ENCODE measurements around the gene GAREM1.
"Not testable (repeated sequence)": the region's sequence is repeated elsewhere in the genome, so short reads cannot be mapped to it uniquely, and the experiment has no call there.

The GAREM1 gene

GRCh38 chr18:32301361-32301760, 169.3 kb downstream of the GAREM1 start:
- Histone ChIP-seq H3K27ac (ENCODE audit: low read length) (no peak overlapping the region), H3K27me3 (ENCODE audit: low read depth, low read length) (no peaks in the 10 kb centered on the region), H3K4me1 (ENCODE audit: control insufficient read depth in 1 of 2, insufficient read depth in 2 of 2, low read length in 2 of 2) (peaks cover 0 to 4% of the 10 kb centered on the region in 2 donors), H3K9me3 (ENCODE audit: control insufficient read depth in 1 of 2, low read length in 2 of 2) (no peaks in the 10 kb centered on the region), H3K4me3 (ENCODE audit: low read depth in 1 of 2, low read length in 2 of 2) (no peak overlapping the region), H3K36me3 (ENCODE audit: control insufficient read depth in 1 of 2, insufficient read depth in 2 of 2, low read length in 2 of 2) (peaks cover 0 to 4% of the 10 kb centered on the region in 2 donors)

GRCh38 chr18:32300914-32301313, 169.8 kb downstream of the GAREM1 start:
- Histone ChIP-seq H3K9me3 (ENCODE audit: control insufficient read depth in 1 of 2, low read length in 2 of 2) (no peaks in the 10 kb centered on the region), H3K36me3 (ENCODE audit: control insufficient read depth in 1 of 2, insufficient read depth in 2 of 2, low read length in 2 of 2) (peaks cover 0 to 4% of the 10 kb centered on the region in 2 donors), H3K27me3 (ENCODE audit: low read depth, low read length) (no peaks in the 10 kb centered on the region), H3K4me1 (ENCODE audit: control insufficient read depth in 1 of 2, insufficient read depth in 2 of 2, low read length in 2 of 2) (peaks cover 0 to 4% of the 10 kb centered on the region in 2 donors), H3K27ac (ENCODE audit: low read length) (no peak overlapping the region), H3K4me3 (ENCODE audit: low read depth in 1 of 2, low read length in 2 of 2) (no peak overlapping the region)

DNA sequence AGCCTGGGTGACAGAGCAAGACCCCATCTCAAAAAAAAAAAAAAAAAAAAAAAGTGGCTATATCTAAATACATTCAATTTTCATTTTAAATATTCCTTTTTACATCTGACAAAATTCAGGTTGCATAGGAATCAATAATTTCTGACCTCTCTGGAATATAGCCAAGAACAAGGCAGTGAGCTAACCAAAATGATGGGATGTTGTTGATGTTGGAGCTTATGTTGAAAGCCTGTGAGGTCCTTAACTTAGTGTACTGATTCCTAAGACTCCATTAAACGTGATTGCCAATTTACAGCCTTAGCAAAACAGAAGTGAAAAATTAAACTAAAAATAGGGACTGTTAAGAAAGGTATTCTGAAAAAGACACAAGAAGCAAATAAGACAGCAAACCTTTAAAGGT, 171.2 kb downstream of the GAREM1 start:
- Histone ChIP-seq H3K4me3 (ENCODE audit: low read depth in 1 of 2, low read length in 2 of 2) (no peak overlapping the region), H3K36me3 (ENCODE audit: control insufficient read depth in 1 of 2, insufficient read depth in 2 of 2, low read length in 2 of 2) (peaks cover 0 to 4% of the 10 kb centered on the region in 2 donors)

DNA sequence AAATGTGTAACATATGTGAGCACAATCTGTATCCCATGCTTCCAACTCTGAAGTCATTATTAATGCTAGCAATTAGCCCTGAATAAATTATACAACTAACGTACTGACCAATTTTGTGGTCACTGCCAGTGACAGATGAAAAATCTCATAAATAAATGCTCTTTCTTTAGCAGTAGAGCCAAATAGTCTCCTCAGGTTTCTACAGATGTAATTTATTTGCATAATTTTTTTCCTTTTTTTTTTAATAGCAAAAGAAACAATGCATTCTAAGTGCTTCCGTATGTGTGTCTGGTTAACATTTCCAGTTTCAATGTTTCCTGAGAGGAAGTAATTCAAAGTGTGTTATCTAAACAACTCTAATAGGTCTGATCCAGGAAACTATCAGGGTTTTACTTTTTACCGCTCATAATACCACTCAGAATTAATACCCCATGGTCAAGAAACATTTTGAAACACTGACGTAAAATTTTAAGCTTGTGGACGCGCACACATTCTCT, 172.5 kb downstream of the GAREM1 start:
- Histone ChIP-seq H3K9me3 (ENCODE audit: control insufficient read depth in 1 of 2, low read length in 2 of 2) (no peaks in the 10 kb centered on the region), H3K27me3 (ENCODE audit: low read depth, low read length) (no peaks in the 10 kb centered on the region), H3K4me1 (ENCODE audit: control insufficient read depth in 1 of 2, insufficient read depth in 2 of 2, low read length in 2 of 2) (peaks cover 0 to 4% of the 10 kb centered on the region in 2 donors), H3K4me3 (ENCODE audit: low read depth in 1 of 2, low read length in 2 of 2) (no peak overlapping the region), H3K36me3 (ENCODE audit: control insufficient read depth in 1 of 2, insufficient read depth in 2 of 2, low read length in 2 of 2) (peaks cover 0 to 4% of the 10 kb centered on the region in 2 donors), H3K27ac (ENCODE audit: low read length) (no peak overlapping the region)

More for the DNA sequence above, 171.2 kb downstream of the GAREM1 start:
- Histone ChIP-seq H3K9me3 (ENCODE audit: control insufficient read depth in 1 of 2, low read length in 2 of 2) (no peaks in the 10 kb centered on the region), H3K27me3 (ENCODE audit: low read depth, low read length) (no peaks in the 10 kb centered on the region), H3K4me1 (ENCODE audit: control insufficient read depth in 1 of 2, insufficient read depth in 2 of 2, low read length in 2 of 2) (peaks cover 0 to 4% of the 10 kb centered on the region in 2 donors), H3K27ac (ENCODE audit: low read length) (no peak overlapping the region)

DNA sequence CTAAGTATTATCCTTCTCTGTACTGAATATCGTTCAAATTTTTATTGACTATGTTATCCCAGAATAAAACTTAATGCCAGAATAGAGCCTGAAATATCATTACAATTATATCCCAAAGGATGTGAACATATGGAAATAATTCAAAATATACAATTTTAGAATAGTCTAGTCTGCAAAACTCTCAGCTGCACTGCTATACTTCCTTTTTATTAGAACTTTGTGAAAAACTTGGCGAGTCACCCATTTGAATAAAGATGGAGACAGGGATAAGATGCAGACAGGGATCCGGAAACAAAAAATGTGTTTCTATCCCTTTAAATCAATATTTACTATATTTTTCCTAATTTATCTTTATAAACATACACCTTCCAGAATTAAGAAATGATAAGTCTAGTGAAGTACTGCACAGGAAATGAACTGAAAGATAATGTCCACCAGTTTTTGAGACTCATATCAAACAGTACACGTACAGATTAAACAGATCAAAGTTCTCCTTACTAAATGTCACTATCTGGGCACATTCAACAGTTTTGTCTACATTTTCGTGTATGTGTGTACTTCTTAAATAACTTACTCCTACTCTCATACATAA, 173.0 kb downstream of the GAREM1 start:
- H3K27ac ChIP-seq (ENCODE audit: low read length): no peak overlapping the region
- no peak overlapping the region for H3K4me3 ChIP-seq (ENCODE audit: low read depth in 1 of 2, low read length in 2 of 2)
- H3K9me3 ChIP-seq (ENCODE audit: control insufficient read depth in 1 of 2, low read length in 2 of 2): no peaks in the 10 kb centered on the region
- H3K27me3 ChIP-seq (ENCODE audit: low read depth, low read length): no peaks in the 10 kb centered on the region
- H3K36me3 ChIP-seq (ENCODE audit: control insufficient read depth in 1 of 2, insufficient read depth in 2 of 2, low read length in 2 of 2): peaks cover 0 to 4% of the 10 kb centered on the region in 2 donors
- peaks cover 0 to 4% of the 10 kb centered on the region in 2 donors for H3K4me1 ChIP-seq (ENCODE audit: control insufficient read depth in 1 of 2, insufficient read depth in 2 of 2, low read length in 2 of 2)

- H3K9me3 ChIP-seq (ENCODE audit: control insufficient read depth in 1 of 2, low read length in 2 of 2): no peaks in the 10 kb centered on the region
- H3K27me3 ChIP-seq (ENCODE audit: low read depth, low read length): no peaks in the 10 kb centered on the region
- no peak overlapping the region for H3K27ac ChIP-seq (ENCODE audit: low read length)
- H3K36me3 ChIP-seq (ENCODE audit: control insufficient read depth in 1 of 2, insufficient read depth in 2 of 2, low read length in 2 of 2): no peaks in the 10 kb centered on the region
- H3K4me1 ChIP-seq (ENCODE audit: control insufficient read depth in 1 of 2, insufficient read depth in 2 of 2, low read length in 2 of 2): peaks cover 0 to 2% of the 10 kb centered on the region in 2 donors
- no peak overlapping the region for H3K4me3 ChIP-seq (ENCODE audit: low read depth in 1 of 2, low read length in 2 of 2)
Measured at GRCh38 chr18:32296851-32297250, 173.8 kb downstream of the GAREM1 start.

GRCh38 chr18:32295604-32296003, 175.1 kb downstream of the GAREM1 start:
- Histone ChIP-seq H3K9me3 (ENCODE audit: control insufficient read depth in 1 of 2, low read length in 2 of 2) (no peaks in the 10 kb centered on the region), H3K4me3 (ENCODE audit: low read depth in 1 of 2, low read length in 2 of 2) (no peak overlapping the region), H3K4me1 (ENCODE audit: control insufficient read depth in 1 of 2, insufficient read depth in 2 of 2, low read length in 2 of 2) (no peaks in the 10 kb centered on the region), H3K27me3 (ENCODE audit: low read depth, low read length) (no peaks in the 10 kb centered on the region), H3K27ac (ENCODE audit: low read length) (no peak overlapping the region), H3K36me3 (ENCODE audit: control insufficient read depth in 1 of 2, insufficient read depth in 2 of 2, low read length in 2 of 2) (no peaks in the 10 kb centered on the region)

DNA sequence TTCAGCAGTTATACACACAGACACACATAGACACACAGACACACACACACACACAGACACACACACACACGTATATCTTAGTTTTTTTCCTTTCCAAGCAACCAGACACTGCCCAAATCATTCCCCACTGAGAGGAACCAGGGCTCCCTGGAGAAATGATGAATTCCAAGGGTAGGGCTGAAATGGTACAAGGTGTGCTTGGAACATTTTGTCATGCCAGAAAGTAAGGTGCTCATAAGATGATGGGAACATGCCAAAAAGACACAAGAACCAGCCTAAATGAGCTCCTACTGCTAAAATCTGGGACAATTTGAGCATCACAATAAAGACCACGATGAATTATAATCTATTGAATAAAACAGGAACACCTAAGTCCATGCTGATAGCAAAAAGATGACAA, 177.6 kb downstream of the GAREM1 start:
- no peaks in the 10 kb centered on the region for H3K36me3 ChIP-seq (ENCODE audit: control insufficient read depth in 1 of 2, insufficient read depth in 2 of 2, low read length in 2 of 2)
- H3K4me3 ChIP-seq (ENCODE audit: low read depth in 1 of 2, low read length in 2 of 2): no peak overlapping the region
- H3K27ac ChIP-seq (ENCODE audit: low read length): no peak overlapping the region
- no peaks in the 10 kb centered on the region for H3K9me3 ChIP-seq (ENCODE audit: control insufficient read depth in 1 of 2, low read length in 2 of 2)
- H3K4me1 ChIP-seq (ENCODE audit: control insufficient read depth in 1 of 2, insufficient read depth in 2 of 2, low read length in 2 of 2): no peaks in the 10 kb centered on the region
- H3K27me3 ChIP-seq (ENCODE audit: low read depth, low read length): no peaks in the 10 kb centered on the region

- H3K4me1 ChIP-seq (ENCODE audit: control insufficient read depth in 1 of 2, insufficient read depth in 2 of 2, low read length in 2 of 2): not testable (repeated sequence)
Measured at GRCh38 chr18:32291623-32292022, 179.1 kb downstream of the GAREM1 start.

DNA sequence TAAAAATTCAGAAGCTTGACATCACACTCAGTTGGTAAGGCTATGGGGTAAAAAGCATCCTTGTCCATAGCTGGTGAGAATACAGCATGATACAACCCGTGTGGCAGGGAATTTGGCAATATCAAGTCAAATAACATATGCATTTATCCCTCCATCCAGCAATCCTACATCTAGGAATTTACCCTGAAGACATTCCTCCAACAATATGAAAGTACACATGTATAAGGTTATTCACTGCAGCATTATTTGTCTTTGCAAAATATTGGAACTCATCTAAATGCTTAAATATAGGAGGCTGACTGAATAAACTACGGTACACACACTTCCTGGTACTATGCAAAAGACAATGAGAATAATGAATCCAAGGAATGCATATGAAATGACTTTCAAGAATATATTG, 179.9 kb downstream of the GAREM1 start:
- Histone ChIP-seq H3K9me3 (ENCODE audit: control insufficient read depth in 1 of 2, low read length in 2 of 2) (no peaks in the 10 kb centered on the region), H3K4me1 (ENCODE audit: control insufficient read depth in 1 of 2, insufficient read depth in 2 of 2, low read length in 2 of 2) (no peaks in the 10 kb centered on the region), H3K27ac (ENCODE audit: low read length) (no peak overlapping the region), H3K36me3 (ENCODE audit: control insufficient read depth in 1 of 2, insufficient read depth in 2 of 2, low read length in 2 of 2) (peaks cover 3 to 14% of the 10 kb centered on the region in 2 donors), H3K4me3 (ENCODE audit: low read depth in 1 of 2, low read length in 2 of 2) (no peak overlapping the region), H3K27me3 (ENCODE audit: low read depth, low read length) (no peaks in the 10 kb centered on the region)

More at GRCh38 chr18:32291623-32292022, 179.1 kb downstream of the GAREM1 start:
- H3K4me3 ChIP-seq (ENCODE audit: low read depth in 1 of 2, low read length in 2 of 2); H3K36me3 ChIP-seq (ENCODE audit: control insufficient read depth in 1 of 2, insufficient read depth in 2 of 2, low read length in 2 of 2); H3K9me3 ChIP-seq (ENCODE audit: control insufficient read depth in 1 of 2, low read length in 2 of 2); H3K27me3 ChIP-seq (ENCODE audit: low read depth, low read length); H3K27ac ChIP-seq (ENCODE audit: low read length): not testable (repeated sequence)

DNA sequence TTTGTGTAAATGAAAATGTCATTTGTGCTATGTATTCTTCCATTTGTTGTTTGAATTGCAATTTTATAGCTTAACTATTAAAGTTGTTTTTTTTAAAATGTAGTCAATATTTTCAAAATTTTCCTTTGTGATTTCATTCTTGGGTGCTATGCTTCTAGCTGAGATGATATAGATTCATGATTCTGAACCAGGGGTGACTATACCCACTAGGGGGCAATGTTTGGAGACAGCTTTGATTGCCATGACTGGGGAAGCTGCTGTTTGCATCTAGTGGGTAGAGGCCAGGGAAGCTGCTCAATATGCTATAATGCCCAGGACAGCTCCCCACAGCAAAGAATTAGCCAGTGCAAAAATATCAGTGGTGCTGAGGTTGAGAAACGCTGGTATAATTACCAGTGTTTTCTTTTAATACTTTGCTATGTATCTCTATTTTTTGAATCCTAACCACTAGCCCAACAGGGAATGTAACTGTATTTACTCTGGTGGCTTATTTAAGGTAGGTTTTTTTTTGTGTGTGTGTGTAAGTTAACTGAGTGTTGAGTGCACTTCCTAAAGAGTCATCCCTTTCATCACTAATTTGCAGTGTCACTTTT, 181.1 kb downstream of the GAREM1 start:
- Histone ChIP-seq H3K27me3 (ENCODE audit: low read depth, low read length) (no peaks in the 10 kb centered on the region), H3K4me1 (ENCODE audit: control insufficient read depth in 1 of 2, insufficient read depth in 2 of 2, low read length in 2 of 2) (no peaks in the 10 kb centered on the region), H3K4me3 (ENCODE audit: low read depth in 1 of 2, low read length in 2 of 2) (no peak overlapping the region), H3K36me3 (ENCODE audit: control insufficient read depth in 1 of 2, insufficient read depth in 2 of 2, low read length in 2 of 2) (peaks cover 3 to 14% of the 10 kb centered on the region in 2 donors), H3K27ac (ENCODE audit: low read length) (no peak overlapping the region), H3K9me3 (ENCODE audit: control insufficient read depth in 1 of 2, low read length in 2 of 2) (no peaks in the 10 kb centered on the region)

Data from muscle layer of duodenum (tissue), 2 donors.